ENCODE measurements around the gene GZMH.
"Not testable (repeated sequence)": the region's sequence is repeated elsewhere in the genome, so short reads cannot be mapped to it uniquely, and the experiment has no call there.

The GZMH gene, protein sequence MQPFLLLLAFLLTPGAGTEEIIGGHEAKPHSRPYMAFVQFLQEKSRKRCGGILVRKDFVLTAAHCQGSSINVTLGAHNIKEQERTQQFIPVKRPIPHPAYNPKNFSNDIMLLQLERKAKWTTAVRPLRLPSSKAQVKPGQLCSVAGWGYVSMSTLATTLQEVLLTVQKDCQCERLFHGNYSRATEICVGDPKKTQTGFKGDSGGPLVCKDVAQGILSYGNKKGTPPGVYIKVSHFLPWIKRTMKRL

DNA sequence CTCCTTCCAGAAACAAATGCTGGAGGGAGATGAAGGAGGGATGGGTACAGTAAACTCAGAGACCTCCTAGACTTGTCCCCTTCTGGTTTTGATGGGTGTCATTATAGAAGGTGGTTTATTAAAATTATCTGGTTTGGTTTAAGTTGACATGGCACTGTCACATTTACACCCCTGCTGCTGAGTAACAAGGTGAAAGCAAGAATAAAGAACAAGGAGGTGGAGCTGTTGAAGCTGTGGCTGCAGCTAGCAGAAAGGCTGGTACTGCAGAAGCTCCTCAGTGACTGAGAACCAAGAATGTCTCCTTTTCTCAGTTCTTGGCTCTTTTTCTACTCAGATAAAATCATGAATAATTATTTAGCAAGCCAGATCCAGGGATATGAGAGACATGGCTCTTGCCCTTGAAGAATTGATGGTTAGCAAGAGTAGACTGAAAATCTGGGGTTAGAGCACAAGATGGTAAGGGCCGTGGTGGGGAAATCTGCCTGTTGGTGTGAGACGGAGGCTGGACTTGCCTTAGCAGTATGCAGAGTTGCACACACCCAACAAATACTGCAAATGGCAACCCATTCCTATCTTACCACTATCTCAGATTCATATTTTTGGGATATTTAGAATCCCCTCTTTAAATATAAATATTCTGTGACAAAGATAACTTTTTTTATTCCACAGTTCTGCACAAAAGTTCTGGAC is at the start of gene GZMH:
Gene GZMH, minus strand, starts transcription at position 31 of the 690 bp plus-strand sequence. CDS start 72 bp downstream, outside the sequence.
- no peak for DNase-seq

DNA sequence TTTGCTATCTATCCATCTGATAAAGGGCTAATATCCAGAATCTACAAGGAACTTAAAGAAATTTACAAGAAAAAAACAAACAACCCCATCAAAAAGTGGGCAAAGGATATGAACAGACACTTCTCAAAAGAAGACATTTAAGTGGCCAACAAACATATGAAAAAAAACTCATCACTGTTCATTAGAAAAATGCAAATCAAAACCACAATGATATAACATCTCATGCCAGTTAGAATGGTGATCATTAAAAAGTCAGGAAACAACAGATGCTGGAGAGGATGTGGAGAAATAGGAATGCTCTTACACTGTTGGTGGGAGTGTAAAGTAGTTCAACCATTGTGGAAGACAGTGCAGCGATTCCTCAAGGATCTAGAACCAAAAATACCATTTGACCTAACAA is 38.9 kb upstream of the GZMH start:
- not testable (repeated sequence) for DNase-seq

DNA sequence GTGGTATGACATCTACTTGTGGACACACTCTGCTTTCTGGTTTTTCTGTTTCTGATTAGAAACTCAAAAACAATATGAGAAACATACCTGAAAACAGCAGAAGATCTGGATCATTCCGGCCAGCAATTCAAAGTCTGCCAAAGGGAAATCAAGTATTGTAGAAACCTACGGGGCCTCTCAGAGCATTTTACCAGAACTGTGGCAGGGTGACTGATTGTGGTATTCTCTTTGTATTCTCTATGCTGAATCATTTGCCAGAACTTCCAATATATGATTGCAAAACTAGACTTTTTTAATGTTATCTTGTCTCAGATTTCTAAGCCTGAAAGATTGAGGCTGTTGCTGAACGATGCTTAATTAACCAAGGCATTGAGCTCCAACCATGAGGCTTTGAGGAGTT is 30.4 kb upstream of the GZMH start:
- no peak for DNase-seq

DNA sequence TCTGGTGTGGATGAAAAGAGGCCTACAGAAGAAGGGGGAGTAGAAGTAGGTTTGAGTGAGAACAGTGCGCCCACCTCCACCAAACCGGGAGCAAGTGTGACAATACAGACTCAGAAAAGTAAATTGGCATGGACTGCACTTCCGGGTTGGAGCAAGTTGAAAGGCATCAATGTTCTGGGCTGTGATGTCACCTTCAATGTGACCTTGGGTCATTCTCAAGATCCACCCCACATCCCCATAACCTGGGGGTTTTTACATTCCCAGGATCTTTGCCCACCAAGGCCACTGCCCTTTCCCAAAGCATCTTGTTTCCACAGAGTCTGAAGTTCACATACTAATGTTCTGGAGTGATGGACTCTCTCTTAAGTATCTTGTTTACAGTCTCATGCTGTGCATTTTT is 29.8 kb upstream of the GZMH start:
- no peak for DNase-seq

DNA sequence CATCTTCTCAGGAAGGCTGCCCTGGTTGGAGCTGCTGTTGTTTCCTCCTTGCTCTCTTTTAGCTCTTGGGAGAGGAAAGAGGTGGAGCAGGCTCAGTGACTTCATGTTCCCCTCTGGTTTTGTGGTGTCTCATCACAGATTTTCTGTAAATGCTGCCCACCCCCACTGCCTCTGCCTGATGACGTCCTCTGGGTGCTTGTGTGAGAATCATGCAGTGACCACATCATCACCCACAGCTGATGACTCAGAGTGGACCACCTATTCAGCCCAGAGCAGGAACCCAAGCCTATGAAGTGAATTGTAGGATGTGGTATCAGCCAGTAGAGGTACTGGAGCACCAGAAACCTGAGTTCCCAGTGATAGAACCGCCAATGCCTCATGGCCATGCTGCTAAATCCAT is 24.7 kb upstream of the GZMH start, which contains the start of gene GZMB:
Gene GZMB, minus strand, starts transcription at position 33 of the 400 bp plus-strand sequence. Its CDS starts 30 bp downstream, at position 3.
- no peak for DNase-seq

DNA sequence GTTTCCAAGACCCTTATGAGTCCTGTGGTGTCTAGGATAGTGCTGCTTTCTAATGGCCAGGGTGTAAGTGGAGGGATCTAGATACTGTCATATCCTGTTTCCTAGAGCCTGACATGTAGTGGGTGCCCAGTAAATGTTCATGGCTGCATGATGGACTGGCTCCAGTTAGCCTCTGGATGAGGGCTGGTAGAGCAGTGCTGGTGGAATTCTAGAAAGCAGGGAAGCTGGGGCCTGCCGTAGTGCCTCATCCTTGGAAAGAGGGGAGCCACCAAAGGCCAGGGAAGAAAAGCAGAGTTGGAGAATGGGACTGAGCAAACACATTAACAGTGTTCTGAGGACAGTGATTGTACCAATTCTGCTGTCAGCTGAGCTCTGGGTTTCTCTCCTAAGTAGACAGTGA is 23.9 kb upstream of the GZMH start:
- no peak for DNase-seq

DNA sequence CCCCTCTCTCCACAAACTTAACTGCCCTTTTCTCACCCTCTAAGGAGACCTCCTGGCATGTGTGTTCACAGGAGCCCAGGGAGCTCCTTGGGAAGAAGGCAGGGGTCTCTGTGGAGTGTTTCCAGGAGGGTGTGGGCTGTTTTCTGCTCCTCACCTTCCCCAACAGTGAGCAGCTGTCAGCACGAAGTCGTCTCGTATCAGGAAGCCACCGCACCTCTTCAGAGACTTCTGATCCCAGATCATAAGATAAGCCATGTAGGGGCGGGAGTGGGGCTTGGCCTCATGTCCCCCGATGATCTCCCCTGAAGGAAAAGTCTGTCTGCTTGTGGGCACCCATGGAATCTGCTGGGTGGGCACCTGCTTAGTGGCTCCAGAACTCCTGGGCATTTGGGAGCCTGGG is 23.3 kb upstream of the GZMH start:
- DNase-seq: no peak

DNA sequence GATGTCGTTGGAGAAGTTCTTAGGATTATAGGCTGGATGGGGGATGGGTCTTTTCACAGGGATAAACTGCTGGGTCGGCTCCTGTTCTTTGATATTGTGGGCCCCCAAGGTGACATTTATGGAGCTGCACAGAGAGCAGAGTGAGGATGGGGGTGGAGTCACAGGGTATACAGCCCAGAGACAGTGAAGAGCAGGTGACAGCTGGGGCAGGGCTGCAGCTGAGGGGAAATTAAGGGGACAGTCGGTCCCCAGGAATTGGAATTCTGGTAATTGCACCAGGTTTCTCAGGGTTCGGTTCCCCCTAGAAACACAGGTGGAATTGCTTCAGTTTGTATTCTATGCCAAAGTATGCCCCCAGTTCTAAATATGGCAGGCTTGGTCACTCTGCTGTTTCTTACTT is 22.9 kb upstream of the GZMH start:
- DNase-seq: no peak

DNA sequence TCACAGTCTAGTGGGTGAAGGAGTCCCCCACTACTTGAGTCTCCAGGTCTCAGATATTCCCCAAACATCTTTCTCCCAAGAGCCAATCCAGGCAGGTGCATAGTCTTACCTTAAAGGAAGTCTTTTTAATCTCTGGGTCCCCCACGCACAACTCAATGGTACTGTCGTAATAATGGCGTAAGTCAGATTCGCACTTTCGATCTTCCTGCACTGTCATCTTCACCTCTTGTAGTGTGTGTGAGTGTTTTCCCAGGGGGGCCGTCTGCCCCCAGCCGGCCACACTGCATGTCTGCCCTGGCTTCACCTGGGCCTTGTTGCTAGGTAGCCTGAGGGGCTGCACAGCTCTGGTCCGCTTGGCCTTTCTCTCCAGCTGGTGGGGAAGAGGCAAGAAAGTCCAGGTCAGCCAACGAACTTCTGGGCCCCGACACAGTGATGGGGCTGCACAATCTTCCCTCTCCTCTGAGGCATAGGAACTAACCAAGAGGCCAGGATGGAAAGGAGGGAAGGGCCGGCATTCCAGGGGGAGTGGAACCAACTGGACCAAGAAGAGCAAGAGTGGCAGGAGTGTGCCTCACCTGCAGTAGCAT is 22.4 kb upstream of the GZMH start:
- DNase-seq: no peak

DNA sequence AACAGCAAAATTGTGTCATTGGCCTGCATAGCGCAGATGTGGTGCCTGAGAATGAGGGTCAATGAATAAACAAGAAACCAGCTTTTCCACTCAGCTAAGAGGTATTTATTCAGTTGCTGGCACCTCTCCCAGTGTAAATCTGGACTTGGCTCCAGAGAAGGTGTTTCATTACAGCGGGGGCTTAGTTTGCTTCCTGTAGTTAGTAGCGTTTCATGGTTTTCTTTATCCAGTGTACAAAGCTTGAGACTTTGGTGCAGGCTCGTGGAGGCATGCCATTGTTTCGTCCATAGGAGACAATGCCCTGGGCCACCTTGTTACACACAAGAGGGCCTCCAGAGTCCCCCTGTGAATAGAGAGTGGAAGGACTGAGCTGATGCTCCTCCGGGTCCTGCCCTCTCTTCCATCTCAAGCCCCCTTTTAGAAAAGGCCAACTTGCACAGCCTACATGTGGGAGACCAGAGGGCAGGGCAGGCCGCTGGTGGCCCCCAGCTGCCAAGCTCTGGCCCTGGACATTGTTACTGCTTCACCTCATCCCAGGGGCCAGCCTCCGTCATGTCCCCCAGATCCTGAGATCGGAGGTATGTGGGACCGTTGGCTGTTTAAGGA is 21.5 kb upstream of the GZMH start:
- DNase-seq: no peak

DNA sequence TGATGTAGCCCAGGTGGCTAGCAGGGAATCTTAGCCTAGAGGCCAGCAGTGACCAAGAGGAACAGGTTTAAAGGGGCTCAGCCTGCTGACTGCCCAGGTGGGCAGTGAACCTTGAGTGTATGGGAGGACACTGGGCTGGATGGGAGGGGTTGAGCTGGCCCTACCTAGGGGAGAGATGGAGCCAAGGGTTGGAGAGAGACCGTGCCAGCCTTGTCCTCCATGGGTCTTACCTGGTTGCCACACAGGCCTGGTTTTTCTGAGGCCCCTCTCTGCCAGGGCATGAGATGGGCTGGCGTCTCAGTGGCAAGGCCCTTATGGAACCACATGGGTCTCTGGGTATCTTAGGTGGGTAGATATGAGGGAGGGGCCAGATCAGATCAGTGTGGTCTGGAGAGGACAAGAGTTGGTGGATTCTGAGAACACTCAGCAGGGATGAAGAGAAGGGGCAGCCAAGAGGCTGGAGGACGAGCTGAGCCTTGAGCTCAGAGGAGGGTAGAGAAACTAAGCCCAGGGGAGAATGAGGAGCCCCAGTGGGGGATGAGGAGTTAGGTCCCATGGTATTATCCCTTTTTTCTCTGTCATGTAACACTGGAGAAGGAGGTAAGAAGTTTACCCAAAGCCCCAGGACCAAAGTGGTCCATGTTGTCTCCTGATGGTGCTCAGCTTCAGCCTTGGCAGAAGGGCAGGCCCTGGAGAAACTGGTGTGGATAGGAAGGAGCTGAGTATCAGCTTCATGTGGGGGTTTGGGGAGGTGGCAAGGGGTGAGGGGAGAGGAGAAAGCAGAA is 20.8 kb upstream of the GZMH start:
- DNase-seq: no peak

DNA sequence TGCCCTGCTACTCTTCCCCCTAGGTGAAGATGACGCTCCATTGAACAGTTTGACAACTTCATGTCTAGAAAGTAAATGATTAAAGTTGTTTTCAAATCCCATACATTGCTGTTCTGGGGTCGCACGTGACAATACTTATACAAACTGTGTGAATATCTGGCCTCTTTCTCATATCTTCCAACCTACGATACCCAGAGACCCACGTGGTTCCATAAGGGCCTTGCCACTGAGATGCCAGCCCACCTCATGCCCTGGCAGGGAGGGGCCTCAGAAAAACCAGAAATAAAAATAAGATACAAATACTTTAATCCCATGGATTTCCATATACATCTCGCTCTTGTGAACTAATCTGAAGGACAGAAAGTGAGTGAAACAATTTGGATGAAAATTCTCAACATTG is 20.0 kb upstream of the GZMH start:
- DNase-seq: no peak

DNA sequence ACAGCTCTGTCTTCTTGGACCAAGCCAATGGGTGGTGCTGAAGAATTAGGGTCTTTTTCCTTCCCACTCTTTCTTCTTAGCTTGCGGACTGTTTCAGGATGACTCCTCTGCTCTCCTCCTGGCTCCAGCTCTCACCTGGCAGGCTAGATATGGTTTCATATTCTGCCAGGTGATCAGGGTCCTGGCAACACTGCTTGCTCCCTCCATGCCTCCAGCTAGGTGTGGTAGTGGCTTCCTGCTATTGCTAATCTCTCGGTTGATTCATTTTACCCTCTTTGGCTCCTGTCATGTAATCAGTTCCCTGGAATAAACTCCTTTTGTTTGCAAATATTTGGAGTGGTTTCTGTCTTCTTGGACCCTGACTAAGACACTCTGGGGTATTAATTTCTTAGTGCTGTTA is 4.3 kb upstream of the GZMH start:
- no peak for DNase-seq

DNA sequence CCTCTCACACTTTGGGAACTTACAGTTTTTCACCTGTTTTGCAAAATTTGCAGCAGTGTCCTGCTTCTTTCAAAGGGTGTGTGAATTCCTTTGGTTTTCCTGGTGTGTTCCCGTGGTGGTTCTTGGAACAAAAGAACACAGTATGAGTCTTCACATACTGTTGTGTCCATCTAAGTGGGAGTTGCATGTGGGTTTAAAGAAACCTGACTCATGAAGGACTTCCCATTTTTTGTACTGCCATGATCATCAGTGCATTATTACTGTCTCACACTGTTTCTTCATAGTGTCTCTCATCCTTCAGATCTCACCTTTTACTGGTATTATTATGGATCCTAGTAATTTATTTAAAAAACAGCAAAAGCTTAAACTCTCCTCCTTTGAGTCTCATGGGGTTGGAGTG is 3.8 kb upstream of the GZMH start:
- DNase-seq: no peak

DNA sequence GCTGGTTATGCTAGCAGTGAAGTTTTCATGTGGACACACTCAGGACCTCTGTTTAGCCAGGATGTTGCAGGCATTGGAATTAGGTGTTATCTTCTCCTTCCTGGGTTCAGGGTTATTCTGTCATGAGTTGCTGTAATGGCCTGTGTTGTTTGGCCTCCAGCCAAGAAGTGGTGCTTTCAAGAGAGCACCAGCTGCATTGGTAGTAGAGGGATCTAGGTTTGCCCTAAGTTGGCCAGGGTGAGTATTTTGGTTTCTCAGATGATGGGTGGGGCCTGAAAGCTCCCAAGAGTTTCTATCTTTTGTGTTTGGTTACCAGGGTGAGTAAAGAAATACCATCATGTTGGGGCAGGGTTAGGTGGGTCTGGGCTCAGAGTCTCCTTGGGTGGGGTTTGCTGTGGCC is 2.7 kb upstream of the GZMH start:
- peak in 1 of 2 experiments; percentile 41 for DNase-seq

DNA sequence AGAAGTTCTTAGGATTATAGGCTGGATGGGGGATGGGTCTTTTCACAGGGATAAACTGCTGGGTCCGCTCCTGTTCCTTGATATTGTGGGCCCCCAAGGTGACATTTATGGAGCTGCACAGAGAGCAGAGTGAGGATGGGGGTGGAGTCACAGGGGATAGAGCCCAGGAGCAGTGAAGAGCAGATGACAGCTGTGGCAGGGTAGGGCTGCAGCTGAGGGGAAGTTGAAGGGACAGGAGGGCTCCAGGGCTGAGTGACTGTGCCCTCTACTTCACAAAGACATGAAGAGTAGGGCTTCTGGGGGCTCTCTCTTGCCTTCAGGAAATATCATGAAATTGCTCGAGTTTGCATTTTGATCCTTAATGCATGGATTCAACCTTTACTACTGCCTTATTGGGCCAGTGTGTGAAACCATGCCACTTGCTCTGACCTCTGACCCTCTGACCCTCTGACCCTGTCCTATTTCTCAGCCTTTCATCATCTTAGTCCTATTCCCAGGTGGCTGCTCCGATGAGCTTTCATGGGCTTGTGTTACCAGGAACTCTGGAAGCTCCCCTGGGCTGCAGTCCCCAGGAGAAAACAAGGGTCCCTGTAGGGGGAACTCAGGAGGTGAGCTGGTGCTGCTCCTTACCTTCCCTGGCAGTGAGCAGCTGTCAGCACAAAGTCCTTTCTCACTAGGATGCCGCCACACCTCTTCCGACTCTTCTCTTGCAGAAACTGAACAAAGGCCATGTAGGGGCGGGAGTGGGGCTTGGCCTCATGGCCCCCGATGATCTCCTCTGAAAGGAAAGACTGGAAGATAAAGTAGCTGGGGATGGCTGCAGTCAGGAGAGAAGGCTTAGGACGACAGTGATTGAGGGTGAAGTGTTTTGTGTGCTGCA is 1.6 kb downstream of the GZMH start:
- peak in 1 of 2 experiments; percentile 25 for DNase-seq

DNA sequence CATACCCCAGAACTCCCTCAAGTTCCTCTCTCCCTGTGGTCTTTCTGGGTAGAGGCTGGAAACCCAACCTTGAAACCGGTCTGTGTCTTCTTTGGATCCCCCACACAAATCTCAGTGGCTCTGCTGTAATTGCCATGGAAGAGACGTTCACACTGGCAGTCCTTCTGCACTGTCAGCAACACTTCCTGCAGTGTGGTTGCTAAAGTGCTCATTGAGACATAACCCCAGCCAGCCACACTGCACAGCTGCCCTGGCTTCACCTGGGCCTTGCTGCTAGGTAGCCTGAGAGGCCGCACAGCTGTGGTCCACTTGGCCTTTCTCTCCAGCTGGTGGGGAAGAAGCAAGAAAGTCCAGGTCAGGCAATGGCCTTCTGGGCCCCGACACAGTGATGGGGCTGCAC is 2.4 kb downstream of the GZMH start:
- DNase-seq: no peak

DNA sequence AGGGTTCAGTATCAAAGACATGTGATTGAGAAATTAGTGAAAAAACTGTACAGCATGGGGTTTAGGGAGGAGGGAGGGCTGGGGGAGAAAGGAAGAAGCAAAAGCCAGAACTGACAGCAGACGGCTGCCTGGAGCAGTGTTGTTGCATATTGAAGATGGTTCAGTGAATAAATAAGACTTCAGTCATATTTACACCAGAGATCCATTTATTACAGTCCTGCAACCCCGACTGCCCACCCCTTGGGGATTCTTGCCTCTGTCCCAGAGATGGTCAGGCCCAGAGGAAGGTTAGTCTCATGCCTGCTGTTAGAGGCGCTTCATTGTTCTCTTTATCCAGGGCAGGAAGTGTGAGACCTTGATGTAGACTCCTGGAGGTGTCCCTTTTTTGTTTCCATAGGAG is 3.2 kb downstream of the GZMH start:
- DNase-seq: no peak

DNA sequence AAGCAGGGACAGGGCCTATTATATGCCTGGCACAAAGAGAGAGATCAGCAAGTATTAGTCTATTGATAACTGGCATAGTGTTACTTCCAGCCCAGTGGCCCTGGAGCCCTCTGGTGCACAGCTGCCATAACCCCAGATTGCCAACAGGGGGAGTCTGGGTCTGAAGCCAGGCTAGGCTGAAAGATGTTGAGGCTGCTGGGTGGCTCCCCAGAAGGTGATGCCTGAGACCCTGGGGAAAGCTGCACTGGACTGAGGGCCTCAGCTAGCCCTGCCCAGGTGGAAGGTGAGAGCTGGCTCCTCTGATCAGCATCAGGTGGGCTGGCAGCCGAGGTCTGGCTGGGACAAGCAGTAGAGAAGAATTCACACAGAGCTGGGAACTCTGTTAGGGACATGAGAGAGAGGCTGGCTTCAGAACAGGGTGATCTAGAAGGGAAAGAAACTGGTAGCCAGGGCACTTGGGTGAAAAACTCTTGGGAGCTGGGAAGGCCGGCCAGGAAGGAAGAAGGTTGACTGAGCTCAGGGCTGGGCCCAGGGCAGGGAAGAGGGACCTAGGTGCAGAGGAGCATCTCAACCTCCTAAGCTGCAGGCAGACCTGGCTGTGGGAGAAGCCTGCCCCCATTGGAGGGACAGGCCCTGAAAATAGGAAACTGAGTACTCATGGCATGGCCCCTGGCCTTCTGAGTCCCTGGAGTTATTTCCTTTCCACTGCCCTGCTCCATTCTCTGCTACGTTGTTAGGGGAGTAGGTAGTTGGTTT is 3.9 kb downstream of the GZMH start:
- DNase-seq: peak in 1 of 2 experiments; percentile 43

DNA sequence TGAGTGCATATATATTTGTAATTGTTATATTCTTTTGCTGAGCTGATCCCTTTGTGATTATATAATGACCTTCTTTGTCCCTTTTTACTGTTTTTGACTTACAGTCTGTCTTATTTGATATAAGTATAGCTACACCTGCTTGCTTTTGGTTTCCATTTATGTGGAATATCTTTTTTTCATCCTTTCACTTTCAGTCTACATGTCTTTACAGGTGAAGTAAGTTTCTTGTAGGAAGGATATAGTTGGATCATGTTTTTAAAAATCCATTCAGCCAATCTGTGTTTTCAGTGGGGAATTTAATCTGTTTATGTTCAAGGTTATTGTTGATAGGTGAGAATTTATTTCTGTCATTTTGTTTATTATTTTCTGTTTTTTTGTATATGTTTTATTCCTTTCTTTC is 12.1 kb downstream of the GZMH start:
- no peak for DNase-seq
